ENCODE data around the gene PDSS2. TPM values are rescaled to one million over a fixed set of nuclear protein-coding genes. Genes with fewer than 3 reads are reported as not detected.

PDSS2 gene
- total and polyA plus RNA-seq, 2 of the 4 experiments (the other 2 are of a cell fraction): 8.6 to 9.2 TPM

GRCh38 chr6:107275330-107275865, 184.0 kb downstream of the PDSS2 start:
- no peak for ATAC-seq (ENCODE audit: low read depth)
- H4K5ac ChIP-seq (ENCODE audit: low read depth, low read length): no peak overlapping the region

More at GRCh38 chr6:107275330-107275865, 184.0 kb downstream of the PDSS2 start:
- peaks cover 3% of the 10 kb centered on the region; the same call in 1 of the 2 replicates for H3K9me1 ChIP-seq (ENCODE audit: insufficient read depth, low read length)
- H3K9me3 ChIP-seq (ENCODE audit: control insufficient read depth, insufficient read depth, low read length): no peaks in the 10 kb centered on the region
- no peak overlapping the region for H4K8ac ChIP-seq (ENCODE audit: low read depth in 2 of 2, low read length in 2 of 2)
- DNase-seq: peak; percentile 12
- no peak overlapping the region for H3K4me2 ChIP-seq (ENCODE audit: low read depth, low read length)
- CTCF ChIA-PET: no interaction called here
- no peak overlapping the region for H3K18ac ChIP-seq (ENCODE audit: low read depth, low read length)
- no peak overlapping the region for H3K23ac ChIP-seq (ENCODE audit: low read depth, low read length)
- no peak overlapping the region for H3K4me3 ChIP-seq (ENCODE audit: insufficient read depth, low read depth, low read length)
- H2BK15ac ChIP-seq (ENCODE audit: low read depth, low read length): no peak overlapping the region
- no TSS peak for BruUV-seq (replicated peaks)
- no peaks in the 10 kb centered on the region for H3K36me3 ChIP-seq (ENCODE audit: control insufficient read depth, insufficient read depth, low read length)
- no peak overlapping the region for H2BK20ac ChIP-seq (ENCODE audit: low read depth, low read length)
- H3K14ac ChIP-seq (replicated peaks; ENCODE audit: low read depth, low read length): no peak overlapping the region
- no peak overlapping the region for H2AK5ac ChIP-seq (ENCODE audit: low read depth, low read length)
- no CpG with 5 or more reads among the region's 2 CpGs for WGBS, 2 experiments (ENCODE audit: extremely low coverage in 2 of 2, insufficient read length in 1 of 2)
- H2BK120ac ChIP-seq (ENCODE audit: low read depth, low read length): no peak overlapping the region
- H3K9ac ChIP-seq (ENCODE audit: low read depth, low read length): no peak overlapping the region
- intact Hi-C loops (cut with micrococcal nuclease): no loop called here
- no peak overlapping the region for H2AK9ac ChIP-seq (replicated peaks; ENCODE audit: low read depth, low read length, poor library complexity)
- H2AFZ ChIP-seq (replicated peaks; ENCODE audit: low read length, poor library complexity): no peak overlapping the region
- H3K4me1 ChIP-seq (ENCODE audit: control insufficient read depth, insufficient read depth, low read length): no peaks in the 10 kb centered on the region
- no peak overlapping the region for H2BK5ac ChIP-seq (ENCODE audit: low read depth, low read length, poor library complexity, severe bottlenecking)
- in situ Hi-C loops (cut with MboI; ENCODE audit: low sequenced_read_pairs): no loop called here
- TF ChIP-seq NFE2L2 (IDR thresholded peaks at IDR 0.05; ENCODE audit: low read depth, low read length) (no peak), USF2 (IDR thresholded peaks at IDR 0.05; ENCODE audit: low read depth, low read length) (peak; percentile 44; the same call in 1 of the 2 replicates)
- no peaks in the 10 kb centered on the region for H3K27me3 ChIP-seq (ENCODE audit: control insufficient read depth, insufficient read depth, low read length)
- H4K20me1 ChIP-seq (ENCODE audit: insufficient read depth, low read length): no peaks in the 10 kb centered on the region
- dilution Hi-C loops (cut with HindIII; ENCODE audit: low sequenced_read_pairs, unreplicated experiment): no loop called here
- H3K79me1 ChIP-seq (ENCODE audit: low read depth in 1 of 2, low read length in 2 of 2): peaks cover 0 to 3% of the 10 kb centered on the region in 2 experiments; a peak in 1 of 4 replicates
- H3K56ac ChIP-seq (ENCODE audit: extremely low read depth, insufficient read depth, low read length): no peak overlapping the region
- no peak overlapping the region for H3K27ac ChIP-seq (ENCODE audit: insufficient read depth, low read length)
- no peak overlapping the region for H4K91ac ChIP-seq (ENCODE audit: insufficient read depth, low read depth, low read length)
- H3K4ac ChIP-seq (ENCODE audit: low read depth, low read length): no peak overlapping the region
- POLR2A ChIA-PET (ENCODE audit: unreplicated experiment): no interaction called here

Measured in IMR-90 (cell line).